Upper lobe of left lung (tissue), 6 donors: Measurements from ENCODE around the gene CRYBA2. TPM values are rescaled to one million over a fixed set of nuclear protein-coding genes. Genes with fewer than 3 reads are reported as not detected.

Source experiments
- ATAC-seq, 2 donors: fragments of 200-7000 bp; cut with Tn5 transposase; one replicate each; pipeline ENCODE4 v1.9.1; 2022; ENCODE audit warnings: mild to moderate bottlenecking in 2 of 2, moderate library complexity in 2 of 2; ENCODE audit not compliant: low FRiP score in 2 of 2
- DNase-seq, 2 donors: peaks; one replicate each; pipeline ENCODE4 v3.0.0-alpha.2; 2019 to 2020
- H3K27ac ChIP-seq, 4 donors: fragments of 200-600 bp; sonication (generic); one replicate each; pipeline ENCODE4 v1.5.1; 2016 to 2019
- H3K27me3 ChIP-seq, 4 donors: fragments of 200-600 bp; sonication (generic); one replicate each; pipeline ENCODE4 v1.5.1; 2017 to 2019
- H3K36me3 ChIP-seq, 4 donors: fragments of 200-600 bp; sonication (generic); one replicate each; pipeline ENCODE4 v1.5.1; 2016 to 2019
- H3K4me1 ChIP-seq, 4 donors: fragments of 200-600 bp; sonication (generic); one replicate each; pipeline ENCODE4 v1.5.1; 2018 to 2019
- H3K4me3 ChIP-seq, 4 donors: fragments of 200-600 bp; sonication (generic); one replicate each; pipeline ENCODE4 v1.5.1; 2017 to 2019; ENCODE audit warnings: mild to moderate bottlenecking in 2 of 4, moderate library complexity in 1 of 4
- H3K9me3 ChIP-seq, 4 donors: fragments of 200-600 bp; sonication (generic); one replicate each; pipeline ENCODE4 v1.5.1; 2018 to 2019
- EP300 ChIP-seq, 4 donors: sonication (generic); formaldehyde crosslinking; IDR thresholded peaks; one replicate each; pipeline ENCODE4 v1.5.1; 2017; ENCODE audit warnings: antibody characterized with exemption in 4 of 4, control low read depth in 2 of 4
- POLR2A ChIP-seq, 4 donors: fragments of 450-650 bp; IDR thresholded peaks; one replicate each; pipeline ENCODE4 v1.5.1; 2016 to 2017; ENCODE audit warnings: antibody characterized with exemption in 4 of 4, mild to moderate bottlenecking in 2 of 4
- POLR2AphosphoS5 ChIP-seq, 2 donors: sonication (generic); formaldehyde crosslinking; IDR thresholded peaks; one replicate each; pipeline ENCODE4 v1.5.1; 2017; ENCODE audit warnings: antibody characterized with exemption in 2 of 2
- WGBS, 2 donors: methylation state at CpG; one replicate each; pipeline ENCODE4 v1.1.5; 2017 to 2018; 5-methylcytosine and 5-hydroxymethylcytosine counted together
- total RNA-seq, 6 donors: library from RNA; depleted of rRNA in 4 of 6; stranded (reverse); fragments of >200 nt in 4 of 6; gene quantifications; one replicate each; pipeline versions ENCODE4 v1.1.0 to v1.2.1, GENCODE V29; 2016 to 2021
- TF ChIP-seq, protein P1 (sequence below), 6 experiments: fragments of 450-650 bp in 4 of 6; fragments of 200-600 bp in 2 of 6; sonication (generic) in 2 of 6; IDR thresholded peaks; one replicate each; pipeline ENCODE4 v1.5.1; 2016 to 2019; ENCODE audit warnings: antibody characterized with exemption in 6 of 6
- donor health status: DM: no; HTN: no; CAD: no; lungs with moderate emphysema.
- donor health status: DM: no; HTN: yes; CAD: no; lungs with severe emphysema.

Gene CRYBA2
- total RNA-seq, 6 donors from 2014 or later: not detected

- H3K27me3 ChIP-seq: no peaks in the 10 kb centered on the region
- H3K27ac ChIP-seq: no peak overlapping the region
- 64 to 75% methylated on average over 4 to 5 of the region's 5 CpGs for WGBS, 2 donors
- no peak for ATAC-seq
- TF ChIP-seq POLR2AphosphoS5 (IDR thresholded peaks at IDR 0.05) (no peak), EP300 (IDR thresholded peaks at IDR 0.05) (no peak), POLR2A (IDR thresholded peaks at IDR 0.05) (no peak)
- TF ChIP-seq, protein P1, sequence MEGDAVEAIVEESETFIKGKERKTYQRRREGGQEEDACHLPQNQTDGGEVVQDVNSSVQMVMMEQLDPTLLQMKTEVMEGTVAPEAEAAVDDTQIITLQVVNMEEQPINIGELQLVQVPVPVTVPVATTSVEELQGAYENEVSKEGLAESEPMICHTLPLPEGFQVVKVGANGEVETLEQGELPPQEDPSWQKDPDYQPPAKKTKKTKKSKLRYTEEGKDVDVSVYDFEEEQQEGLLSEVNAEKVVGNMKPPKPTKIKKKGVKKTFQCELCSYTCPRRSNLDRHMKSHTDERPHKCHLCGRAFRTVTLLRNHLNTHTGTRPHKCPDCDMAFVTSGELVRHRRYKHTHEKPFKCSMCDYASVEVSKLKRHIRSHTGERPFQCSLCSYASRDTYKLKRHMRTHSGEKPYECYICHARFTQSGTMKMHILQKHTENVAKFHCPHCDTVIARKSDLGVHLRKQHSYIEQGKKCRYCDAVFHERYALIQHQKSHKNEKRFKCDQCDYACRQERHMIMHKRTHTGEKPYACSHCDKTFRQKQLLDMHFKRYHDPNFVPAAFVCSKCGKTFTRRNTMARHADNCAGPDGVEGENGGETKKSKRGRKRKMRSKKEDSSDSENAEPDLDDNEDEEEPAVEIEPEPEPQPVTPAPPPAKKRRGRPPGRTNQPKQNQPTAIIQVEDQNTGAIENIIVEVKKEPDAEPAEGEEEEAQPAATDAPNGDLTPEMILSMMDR (IDR thresholded peaks at IDR 0.05): no peak
- no peak for DNase-seq
- no peaks in the 10 kb centered on the region for H3K4me1 ChIP-seq
- no peaks in the 10 kb centered on the region for H3K9me3 ChIP-seq
- no peak overlapping the region for H3K4me3 ChIP-seq
- no peaks in the 10 kb centered on the region for H3K36me3 ChIP-seq
These were observed 34.9 kb upstream of the CRYBA2 start for GRCh38 chr2:219028141-219028540.

GRCh38 chr2:219027511-219028055 is 34.4 kb upstream of the CRYBA2 start:
- TF ChIP-seq EP300 (IDR thresholded peaks at IDR 0.05): no peak
- TF ChIP-seq POLR2AphosphoS5 (IDR thresholded peaks at IDR 0.05): no peak
- no peak for TF ChIP-seq POLR2A (IDR thresholded peaks at IDR 0.05)
- TF ChIP-seq, protein P1 (IDR thresholded peaks at IDR 0.05): no peak
- Histone ChIP-seq H3K4me3 (no peak overlapping the region), H3K36me3 (no peaks in the 10 kb centered on the region), H3K4me1 (no peaks in the 10 kb centered on the region), H3K9me3 (no peaks in the 10 kb centered on the region), H3K27ac (no peak overlapping the region), H3K27me3 (no peaks in the 10 kb centered on the region)
- ATAC-seq (no peak), DNase-seq (no peak)
- WGBS, 2 donors: 91% methylated on average over 21 to 22 of the region's 22 CpGs

DNA sequence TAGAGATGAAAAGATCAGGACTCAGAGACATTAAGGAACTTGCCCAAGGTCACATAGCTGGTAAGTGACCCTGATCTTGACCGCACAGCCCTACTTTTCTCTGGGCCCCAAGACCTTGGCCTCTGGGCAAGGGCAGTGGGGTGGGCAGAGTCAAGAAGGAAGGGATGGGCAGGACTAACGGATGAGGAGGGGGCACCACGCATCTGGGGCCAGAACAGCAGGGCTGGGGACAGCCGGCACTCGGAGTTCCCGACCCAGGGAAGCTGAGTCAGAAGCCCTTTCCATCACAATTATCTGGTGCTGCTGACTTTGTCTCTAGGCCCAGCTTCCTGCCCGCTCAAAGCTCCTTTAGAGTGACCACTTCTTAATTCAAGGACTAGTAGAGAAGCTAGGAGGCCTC is 33.7 kb upstream of the CRYBA2 start:
- TF ChIP-seq, protein P1 (IDR thresholded peaks at IDR 0.05): no peak
- TF ChIP-seq EP300 (IDR thresholded peaks at IDR 0.05) (no peak), POLR2AphosphoS5 (IDR thresholded peaks at IDR 0.05) (no peak), POLR2A (IDR thresholded peaks at IDR 0.05) (no peak)
- DNase-seq: no peak
- ATAC-seq: no peak
- 74 to 87% methylated on average over 6 to 7 of the region's 7 CpGs for WGBS, 2 donors
- Histone ChIP-seq H3K27ac (no peak overlapping the region), H3K9me3 (no peaks in the 10 kb centered on the region), H3K4me3 (no peak overlapping the region), H3K36me3 (no peaks in the 10 kb centered on the region), H3K4me1 (no peaks in the 10 kb centered on the region), H3K27me3 (no peaks in the 10 kb centered on the region)

DNA sequence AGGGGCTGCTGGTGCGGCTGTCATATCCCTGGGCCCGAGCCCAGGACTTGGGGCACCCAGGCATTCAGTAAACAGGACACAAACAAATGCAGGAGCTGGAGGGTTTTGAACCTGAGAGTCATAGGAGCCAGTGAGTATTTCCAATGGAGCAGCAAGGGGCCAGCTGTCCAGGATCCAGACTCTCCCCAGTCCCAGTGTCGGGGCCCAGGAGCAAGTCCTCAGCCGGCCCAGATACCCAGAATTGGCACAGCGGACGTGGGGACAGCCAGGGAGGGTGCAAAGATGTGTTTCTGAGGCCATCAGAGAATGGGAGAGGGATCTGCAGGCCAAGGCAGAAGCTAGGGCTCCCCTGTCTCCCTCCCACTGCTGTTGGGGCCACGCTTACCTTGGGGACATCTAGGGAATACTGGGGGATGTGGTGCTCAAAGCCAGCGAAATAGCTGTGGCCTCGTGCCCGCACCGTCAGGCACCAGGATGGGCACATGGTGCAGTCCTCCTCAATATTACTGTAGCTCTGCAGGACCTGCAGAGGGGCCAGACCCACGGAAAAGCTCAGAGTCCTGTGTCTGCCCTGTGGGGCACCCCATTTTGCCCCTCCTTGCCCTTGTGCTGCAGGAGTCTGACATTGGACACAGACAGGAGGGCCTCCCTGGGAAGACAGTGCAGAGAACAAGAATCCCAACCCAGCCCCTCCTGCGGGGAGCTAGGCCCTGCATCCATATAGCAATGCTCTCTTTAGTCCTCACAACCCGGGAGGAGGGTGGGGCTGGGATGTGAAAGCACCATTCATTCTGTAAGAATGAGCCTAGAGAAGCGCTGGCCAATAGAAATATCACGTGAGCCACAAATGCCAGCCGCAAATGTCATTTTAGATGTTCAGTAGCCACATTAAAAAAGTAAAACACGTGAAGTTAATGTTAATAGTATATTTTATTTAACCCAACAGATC is 32.7 kb upstream of the CRYBA2 start:
- Histone ChIP-seq H3K4me3 (no peak overlapping the region), H3K27ac (no peak overlapping the region), H3K36me3 (no peaks in the 10 kb centered on the region), H3K9me3 (no peaks in the 10 kb centered on the region), H3K27me3 (no peaks in the 10 kb centered on the region), H3K4me1 (peaks cover 0 to 3% (median 0%) of the 10 kb centered on the region in 4 donors)
- 86 to 90% methylated on average over 15 to 18 of the region's 18 CpGs for WGBS, 2 donors
- TF ChIP-seq POLR2A (IDR thresholded peaks at IDR 0.05) (no peak), EP300 (IDR thresholded peaks at IDR 0.05) (no peak), POLR2AphosphoS5 (IDR thresholded peaks at IDR 0.05) (no peak)
- TF ChIP-seq, protein P1 (IDR thresholded peaks at IDR 0.05): no peak
- DNase-seq: no peak
- no peak for ATAC-seq
